ENCODE measurements around the gene PCDHA7.

PCDHA7 gene

GRCh38 chr5:140855772-140856674, 22.0 kb downstream of the PCDHA7 start, which contains the start of gene PCDHA10:
PCDHA10 (plus strand) TSS chr5:140855897; CDS start chr5:140856049, 152 bp downstream.
- Histone ChIP-seq H3K27me3 (ENCODE audit: control insufficient read depth, insufficient read depth, low read length) (no peaks in the 10 kb centered on the region), H3K27ac (peak within 1 kb of the TSS; percentile 96), H3K79me2 (peaks cover 3% of the 10 kb centered on the region), H3K9me3 (ENCODE audit: control insufficient read depth, low read length) (no peaks in the 10 kb centered on the region), H3K4me3 (ENCODE audit: low read depth, low read length) (peak within 1 kb of the TSS; percentile 51), H3K36me3 (ENCODE audit: control insufficient read depth, insufficient read depth, low read length) (no peaks in the 10 kb centered on the region), H3K4me2 (ENCODE audit: low read length) (peak within 1 kb of the TSS; percentile 65), H3K9ac (peak within 1 kb of the TSS; percentile 23), H3K4me1 (no peaks in the 10 kb centered on the region), H2AFZ (peak within 1 kb of the TSS; percentile 72)
- TF ChIP-seq CTCF (IDR thresholded peaks at IDR 0.05), result peak; percentile 52

- Histone ChIP-seq H3K4me3 (ENCODE audit: low read depth, low read length) (peak overlapping the region; percentile 51), H3K9me3 (ENCODE audit: control insufficient read depth, low read length) (no peaks in the 10 kb centered on the region), H3K9ac (no peak overlapping the region), H3K79me2 (peaks cover 3% of the 10 kb centered on the region), H3K27me3 (ENCODE audit: control insufficient read depth, insufficient read depth, low read length) (no peaks in the 10 kb centered on the region), H2AFZ (no peak overlapping the region), H3K4me2 (ENCODE audit: low read length) (peak overlapping the region; percentile 65), H3K36me3 (ENCODE audit: control insufficient read depth, insufficient read depth, low read length) (no peaks in the 10 kb centered on the region), H3K4me1 (no peaks in the 10 kb centered on the region), H3K27ac (peak overlapping the region; percentile 96)
- TF ChIP-seq CTCF (IDR thresholded peaks at IDR 0.05), result no peak
Observed at GRCh38 chr5:140857177-140857986, 23.3 kb downstream of the PCDHA7 start.

GRCh38 chr5:140857987-140858240, 23.8 kb downstream of the PCDHA7 start:
- no peaks in the 10 kb centered on the region for H3K27me3 ChIP-seq (ENCODE audit: control insufficient read depth, insufficient read depth, low read length)
- H3K9me3 ChIP-seq (ENCODE audit: control insufficient read depth, low read length), result no peaks in the 10 kb centered on the region
- no peaks in the 10 kb centered on the region for H3K4me1 ChIP-seq
- peaks cover 3% of the 10 kb centered on the region for H3K79me2 ChIP-seq
- no peak overlapping the region for H3K27ac ChIP-seq
- no peak overlapping the region for H3K9ac ChIP-seq
- no peak overlapping the region for H2AFZ ChIP-seq
- no peak for TF ChIP-seq CTCF (IDR thresholded peaks at IDR 0.05)
- H3K4me3 ChIP-seq (ENCODE audit: low read depth, low read length), result no peak overlapping the region
- H3K4me2 ChIP-seq (ENCODE audit: low read length), result no peak overlapping the region
- no peaks in the 10 kb centered on the region for H3K36me3 ChIP-seq (ENCODE audit: control insufficient read depth, insufficient read depth, low read length)

- Histone ChIP-seq H3K4me3 (ENCODE audit: low read depth, low read length) (no peak overlapping the region), H3K36me3 (ENCODE audit: control insufficient read depth, insufficient read depth, low read length) (no peaks in the 10 kb centered on the region), H3K9ac (no peak overlapping the region), H3K79me2 (peaks cover 3% of the 10 kb centered on the region), H3K4me2 (ENCODE audit: low read length) (no peak overlapping the region), H3K9me3 (ENCODE audit: control insufficient read depth, low read length) (no peaks in the 10 kb centered on the region), H3K4me1 (no peaks in the 10 kb centered on the region), H3K27me3 (ENCODE audit: control insufficient read depth, insufficient read depth, low read length) (no peaks in the 10 kb centered on the region), H2AFZ (no peak overlapping the region), H3K27ac (no peak overlapping the region)
- TF ChIP-seq CTCF (IDR thresholded peaks at IDR 0.05), result no peak
Observed at GRCh38 chr5:140862441-140863295, 28.6 kb downstream of the PCDHA7 start.
